Activated CD4-positive, alpha-beta T cell treated with anti-CD3 and anti-CD28 coated beads, Interleukin-2, amount 10 ng/mL, durations not matched to agents 24 days and 14 days (primary cell): Measurements from ENCODE around the gene KIF19. TPM values are rescaled to one million over a fixed set of nuclear protein-coding genes. Genes with fewer than 3 reads are reported as not detected.

Experiments used
- DNase-seq: peaks from one replicate; pipeline ENCODE4 v3.0.0; 2022
- H3K27ac Mint-ChIP-seq: one replicate; pipeline ENCODE4 v1.8.0; 2022; ENCODE audit warnings: mild to moderate bottlenecking, mixed read lengths
- H3K27me3 Mint-ChIP-seq: one replicate; pipeline ENCODE4 v1.8.0; 2022; ENCODE audit warnings: mixed read lengths
- H3K36me3 Mint-ChIP-seq: one replicate; pipeline ENCODE4 v1.8.0; 2022; ENCODE audit warnings: low read depth, mild to moderate bottlenecking, mixed read lengths
- H3K4me1 Mint-ChIP-seq: one replicate; pipeline ENCODE4 v1.8.0; 2021; ENCODE audit warnings: mixed read lengths
- H3K4me3 Mint-ChIP-seq: one replicate; pipeline ENCODE4 v1.8.0; 2022; ENCODE audit warnings: mild to moderate bottlenecking, moderate library complexity, mixed read lengths
- H3K9me3 Mint-ChIP-seq: one replicate; pipeline ENCODE4 v1.8.0; 2021; ENCODE audit warnings: mixed read lengths
- intact Hi-C: fragments of 100-400 bp; cut with micrococcal nuclease; formaldehyde crosslinking; loops from one replicate; pipeline ENCODE4 v1.15.1; 2023
- total RNA-seq: library from RNA; stranded (reverse); gene quantifications from 2 replicates; pipeline ENCODE4 v1.2.3, GENCODE V29; 2022

Gene KIF19
- total RNA-seq, 1 donor from 2014 or later = 0.23 TPM

DNA sequence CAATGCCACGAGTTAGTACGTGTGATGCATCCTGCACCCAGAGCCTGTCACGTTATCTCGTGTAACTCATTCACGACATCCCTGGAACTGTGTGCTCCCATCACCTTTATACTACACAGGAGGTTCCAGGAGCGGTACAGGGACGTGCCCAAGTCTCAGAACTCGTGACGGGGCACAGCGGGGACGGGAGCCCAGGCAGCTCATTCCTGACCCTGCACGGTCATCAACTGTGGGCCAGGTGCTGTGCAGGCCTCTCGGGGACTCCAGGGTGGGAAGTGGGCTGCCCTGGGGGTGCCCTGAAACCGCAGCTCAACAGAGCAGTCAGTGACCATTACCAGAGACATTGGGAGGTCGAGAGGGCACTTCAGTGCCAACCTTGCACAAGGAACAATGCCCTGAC is 11.1 kb upstream of the KIF19 start:
- no peak overlapping the region for H3K4me3 Mint-ChIP-seq
- intact Hi-C loops = no loop called here
- no peaks in the 10 kb centered on the region for H3K4me1 Mint-ChIP-seq
- no peaks in the 10 kb centered on the region for H3K36me3 Mint-ChIP-seq
- no peak overlapping the region for H3K27ac Mint-ChIP-seq
- H3K27me3 Mint-ChIP-seq = no peaks in the 10 kb centered on the region
- no peak for DNase-seq
- H3K9me3 Mint-ChIP-seq = no peaks in the 10 kb centered on the region

DNA sequence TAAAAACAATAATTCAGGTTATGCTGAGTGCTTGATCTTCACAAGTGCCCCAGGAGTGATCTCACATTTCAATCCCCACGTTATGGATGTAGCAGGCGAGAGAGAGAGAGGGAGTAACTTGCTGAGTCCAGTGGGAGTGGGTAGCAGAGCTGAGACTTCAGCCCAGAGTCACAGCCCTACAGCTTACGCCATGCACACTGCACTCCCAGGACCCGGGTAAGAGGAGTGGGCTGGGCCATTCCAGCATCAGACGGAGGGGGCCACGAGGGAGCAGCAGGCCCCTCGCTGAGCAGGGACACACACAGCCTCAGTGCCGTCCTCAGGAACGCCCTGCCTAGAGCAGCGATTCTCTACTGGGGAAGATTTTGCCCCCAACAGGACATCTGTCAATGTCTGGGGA is 9.8 kb upstream of the KIF19 start:
- Mint-ChIP-seq H3K4me3 (no peak overlapping the region), H3K9me3 (no peaks in the 10 kb centered on the region), H3K36me3 (no peaks in the 10 kb centered on the region), H3K27ac (no peak overlapping the region), H3K4me1 (no peaks in the 10 kb centered on the region), H3K27me3 (peaks cover 4% of the 10 kb centered on the region)
- intact Hi-C loops = no loop called here
- no peak for DNase-seq

DNA sequence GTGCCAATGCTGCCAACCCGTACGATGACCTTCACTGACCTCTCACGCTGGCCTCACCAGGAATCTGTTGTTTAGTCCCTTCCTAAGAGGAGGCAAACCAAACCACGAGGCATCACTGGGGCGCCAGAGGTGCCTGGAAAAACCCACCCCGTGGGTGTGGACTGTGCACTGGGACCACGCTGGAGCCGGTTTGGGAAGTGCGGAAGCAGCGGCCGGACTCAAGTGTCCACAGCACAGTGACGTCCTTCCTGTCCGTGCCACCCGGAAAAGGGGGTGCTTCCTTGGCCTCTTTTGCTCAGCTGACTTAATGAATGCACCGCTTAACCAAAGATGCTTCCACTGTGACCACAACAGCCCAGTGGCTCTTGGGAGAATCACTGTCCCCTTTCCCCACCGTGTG is 9.0 kb upstream of the KIF19 start:
- intact Hi-C loops = no loop called here
- H3K36me3 Mint-ChIP-seq = no peaks in the 10 kb centered on the region
- no peak overlapping the region for H3K27ac Mint-ChIP-seq

DNA sequence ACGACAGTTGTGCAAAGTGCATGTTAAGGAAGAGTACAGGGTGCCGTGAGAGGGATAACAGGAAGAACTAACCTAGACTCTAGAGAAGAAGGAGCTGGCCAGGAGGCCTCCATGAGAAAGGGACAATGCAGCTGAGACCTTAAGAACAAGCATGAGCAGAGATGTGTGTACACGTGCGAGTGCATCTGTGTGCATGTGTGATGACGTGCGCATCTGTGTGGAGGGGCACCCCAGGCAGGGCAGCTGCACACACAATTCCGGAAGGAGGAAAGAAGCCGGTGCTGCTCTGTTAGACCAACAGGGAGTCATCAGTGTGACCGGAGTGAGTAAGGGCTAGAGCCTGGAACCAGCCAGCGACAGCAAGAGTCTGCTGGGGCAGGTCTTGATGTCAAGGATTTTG is 7.6 kb upstream of the KIF19 start:
- intact Hi-C loops = no loop called here
- Mint-ChIP-seq H3K4me1 (no peaks in the 10 kb centered on the region), H3K9me3 (no peaks in the 10 kb centered on the region), H3K36me3 (no peaks in the 10 kb centered on the region), H3K27me3 (peaks cover 17% of the 10 kb centered on the region), H3K4me3 (no peak overlapping the region), H3K27ac (no peak overlapping the region)
- no peak for DNase-seq

More for the DNA sequence above, 9.0 kb upstream of the KIF19 start:
- Mint-ChIP-seq H3K4me3 (no peak overlapping the region), H3K4me1 (no peaks in the 10 kb centered on the region), H3K27me3 (peaks cover 10% of the 10 kb centered on the region), H3K9me3 (no peaks in the 10 kb centered on the region)
- DNase-seq = no peak

DNA sequence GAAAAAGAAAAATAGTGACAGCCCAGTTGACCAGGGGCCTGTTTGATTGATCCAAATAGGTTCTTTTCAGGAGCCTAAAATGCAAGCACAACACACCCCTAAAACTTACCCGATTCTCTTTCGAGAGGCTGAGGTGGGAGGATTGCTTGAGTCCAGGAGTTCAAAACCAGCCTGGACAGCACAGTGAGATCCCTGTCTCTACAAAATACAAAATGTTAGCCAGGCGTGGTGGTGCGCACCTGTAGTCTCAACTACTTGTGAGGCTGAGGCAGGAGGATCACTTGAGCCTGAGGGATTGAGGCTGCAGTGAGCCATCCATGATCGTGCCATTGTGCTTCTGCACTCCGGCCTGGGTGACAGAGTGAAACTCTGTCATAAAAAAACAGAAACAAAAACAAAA is 1.5 kb upstream of the KIF19 start:
- no peaks in the 10 kb centered on the region for H3K36me3 Mint-ChIP-seq
- DNase-seq = no peak
- H3K27ac Mint-ChIP-seq = no peak overlapping the region
- peaks cover 18% of the 10 kb centered on the region for H3K4me1 Mint-ChIP-seq
- intact Hi-C loops = no loop called here
- H3K9me3 Mint-ChIP-seq = no peaks in the 10 kb centered on the region
- H3K27me3 Mint-ChIP-seq = peaks cover 37% of the 10 kb centered on the region
- H3K4me3 Mint-ChIP-seq = no peak overlapping the region

DNA sequence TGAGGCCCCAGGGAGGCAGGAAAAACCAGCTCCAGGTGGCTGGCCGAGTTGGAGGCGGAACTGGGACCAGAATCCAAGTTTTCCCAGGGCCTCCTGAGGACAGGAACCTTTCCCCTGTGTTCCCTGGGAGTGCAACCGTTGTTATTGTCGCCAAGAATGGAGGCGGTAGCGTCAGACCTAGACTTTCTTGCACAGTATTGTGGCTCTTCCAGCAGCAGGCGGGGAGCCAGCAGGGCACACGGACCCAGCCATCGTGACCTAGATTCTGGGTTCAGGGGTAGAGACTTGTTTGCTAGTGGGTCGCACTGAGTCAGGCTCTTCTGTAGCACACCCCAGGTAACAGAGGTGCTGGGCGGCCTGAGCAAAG is 667 bp upstream of the KIF19 start:
- peaks cover 19% of the 10 kb centered on the region for H3K4me1 Mint-ChIP-seq
- DNase-seq = no peak
- no peaks in the 10 kb centered on the region for H3K36me3 Mint-ChIP-seq
- H3K27me3 Mint-ChIP-seq = peaks cover 35% of the 10 kb centered on the region
- intact Hi-C loops = no loop called here
- H3K4me3 Mint-ChIP-seq = peak overlapping the region; percentile 48
- no peaks in the 10 kb centered on the region for H3K9me3 Mint-ChIP-seq
- H3K27ac Mint-ChIP-seq = no peak overlapping the region

DNA sequence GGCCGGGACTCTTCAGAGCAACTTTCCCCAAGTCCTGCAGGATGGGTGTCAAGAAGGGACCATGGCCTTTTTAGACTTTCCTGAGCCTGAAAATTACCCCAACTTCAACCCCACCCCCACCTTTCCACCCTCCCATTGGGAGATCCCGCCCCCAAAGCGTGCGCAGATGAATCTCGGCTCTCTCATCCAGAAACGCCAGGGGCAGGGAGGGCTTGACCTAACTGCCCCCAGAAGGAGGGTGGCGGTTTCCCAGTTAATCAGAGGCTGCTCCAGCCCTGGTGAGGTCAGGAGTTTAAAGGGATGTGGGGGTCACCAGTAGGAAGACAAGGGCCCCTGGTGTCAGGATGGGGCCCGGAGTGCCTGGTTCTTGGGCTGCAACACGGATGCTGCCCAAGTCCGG is 480 bp downstream of the KIF19 start:
- DNase-seq = no peak
- Mint-ChIP-seq H3K27ac (no peak overlapping the region), H3K4me1 (peaks cover 19% of the 10 kb centered on the region), H3K36me3 (no peaks in the 10 kb centered on the region), H3K9me3 (no peaks in the 10 kb centered on the region), H3K4me3 (peak overlapping the region; percentile 57), H3K27me3 (peaks cover 32% of the 10 kb centered on the region)
- intact Hi-C loops = no loop called here

DNA sequence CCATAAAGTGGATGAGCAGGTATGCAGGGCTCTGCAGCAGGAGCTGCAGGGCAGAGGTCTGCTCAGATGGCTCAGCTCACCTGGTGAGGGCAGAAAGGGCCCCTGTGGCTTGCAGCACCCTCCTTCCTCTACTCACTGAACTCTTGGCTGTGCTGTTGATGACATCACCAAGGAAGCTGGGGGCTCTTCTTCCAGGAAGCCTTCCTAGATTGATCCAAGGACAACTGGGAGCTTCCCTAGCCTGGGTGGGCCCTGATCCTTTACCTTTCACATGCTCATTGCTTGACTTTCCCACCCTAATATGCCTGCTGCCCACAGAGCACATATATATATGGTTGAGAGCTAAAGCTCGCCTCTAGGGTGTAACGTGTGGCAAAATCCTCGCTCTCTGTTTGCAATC is 2.5 kb downstream of the KIF19 start:
- Mint-ChIP-seq H3K4me3 (no peak overlapping the region), H3K9me3 (no peaks in the 10 kb centered on the region), H3K27me3 (peaks cover 20% of the 10 kb centered on the region), H3K27ac (peak overlapping the region; percentile 37), H3K4me1 (peaks cover 21% of the 10 kb centered on the region), H3K36me3 (no peaks in the 10 kb centered on the region)
- DNase-seq = no peak
- intact Hi-C loops = no loop called here

DNA sequence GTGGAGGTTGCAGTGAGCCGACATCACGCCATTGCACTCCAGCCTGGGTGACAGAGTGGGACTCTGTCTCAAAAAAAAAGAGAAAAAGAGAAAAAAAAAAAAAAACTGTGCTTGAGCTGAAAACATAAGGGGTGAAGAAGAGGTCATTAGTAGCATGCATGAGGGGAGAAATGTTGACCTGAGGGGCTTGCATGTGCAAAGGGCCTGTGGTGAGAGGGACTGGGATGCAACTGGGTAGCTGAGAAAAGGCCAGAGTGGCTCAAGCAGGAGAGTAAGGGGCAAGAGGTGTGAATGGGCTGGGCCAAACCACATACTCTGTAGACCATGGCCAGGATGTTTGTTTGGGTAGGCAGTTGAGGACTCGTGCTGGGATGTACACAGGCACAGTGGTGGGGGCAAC is 3.4 kb downstream of the KIF19 start:
- peaks cover 22% of the 10 kb centered on the region for H3K4me1 Mint-ChIP-seq
- DNase-seq = no peak
- intact Hi-C loops = no loop called here
- peaks cover 17% of the 10 kb centered on the region for H3K27me3 Mint-ChIP-seq
- H3K4me3 Mint-ChIP-seq = no peak overlapping the region
- H3K36me3 Mint-ChIP-seq = no peaks in the 10 kb centered on the region
- H3K27ac Mint-ChIP-seq = no peak overlapping the region
- no peaks in the 10 kb centered on the region for H3K9me3 Mint-ChIP-seq

DNA sequence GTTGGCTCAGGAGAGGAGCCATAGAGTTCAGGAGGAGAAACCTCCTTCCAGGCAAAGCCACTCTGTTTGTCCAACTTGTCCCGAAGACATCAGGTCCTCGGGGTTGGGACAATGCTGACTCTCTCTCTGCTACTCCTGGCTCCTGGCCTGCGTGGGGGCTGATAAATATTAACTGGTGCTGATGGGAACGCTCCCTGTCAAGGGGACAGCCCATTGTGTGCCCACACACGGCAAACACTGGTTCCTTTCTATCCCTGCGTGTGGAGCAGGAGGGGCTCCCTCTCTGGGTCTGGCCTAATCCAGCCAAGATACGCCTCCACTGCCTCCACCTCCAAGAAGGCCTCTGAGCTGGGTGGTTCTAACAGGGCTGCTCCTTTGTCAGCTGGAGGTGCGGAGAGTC is 4.4 kb downstream of the KIF19 start:
- Mint-ChIP-seq H3K4me1 (peaks cover 21% of the 10 kb centered on the region), H3K4me3 (no peak overlapping the region), H3K9me3 (no peaks in the 10 kb centered on the region), H3K27me3 (peaks cover 7% of the 10 kb centered on the region), H3K36me3 (no peaks in the 10 kb centered on the region), H3K27ac (no peak overlapping the region)
- intact Hi-C loops = no loop called here
- no peak for DNase-seq

DNA sequence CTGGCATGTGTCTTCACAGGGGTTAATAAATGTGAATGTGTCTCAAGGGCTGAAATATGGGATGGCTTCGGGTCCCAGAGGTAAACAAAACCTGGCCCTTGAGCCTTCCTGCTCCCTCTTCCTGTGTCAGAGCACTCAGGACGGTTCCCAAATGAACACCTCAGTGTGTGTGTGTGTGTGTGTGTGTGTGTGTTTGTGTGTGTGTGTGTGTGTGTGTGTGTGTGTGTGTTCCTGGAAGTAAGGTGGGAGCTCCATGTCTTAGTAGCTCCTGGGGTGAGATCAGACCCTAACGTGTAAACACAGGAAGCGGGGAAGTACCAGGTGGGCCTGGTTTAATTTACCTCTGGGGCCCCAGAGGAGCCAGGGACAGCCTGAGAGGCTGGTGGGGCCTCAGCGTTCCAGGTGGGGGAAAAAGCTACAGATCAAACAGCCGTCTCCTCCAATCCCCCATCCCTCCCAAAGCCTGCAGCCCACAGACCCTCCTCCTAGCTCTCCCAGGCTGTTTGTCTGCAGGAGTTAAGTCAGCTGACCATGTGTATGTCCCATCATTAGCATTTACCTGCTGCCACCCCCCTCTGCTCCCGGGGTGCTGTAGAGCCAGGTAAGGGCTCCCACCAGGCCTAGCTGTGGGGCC is 6.1 kb downstream of the KIF19 start:
- Mint-ChIP-seq H3K4me3 (no peak overlapping the region), H3K27ac (no peak overlapping the region), H3K4me1 (peaks cover 17% of the 10 kb centered on the region), H3K36me3 (no peaks in the 10 kb centered on the region), H3K9me3 (no peaks in the 10 kb centered on the region), H3K27me3 (peaks cover 6% of the 10 kb centered on the region)
- no peak for DNase-seq
- intact Hi-C loops = no loop called here

DNA sequence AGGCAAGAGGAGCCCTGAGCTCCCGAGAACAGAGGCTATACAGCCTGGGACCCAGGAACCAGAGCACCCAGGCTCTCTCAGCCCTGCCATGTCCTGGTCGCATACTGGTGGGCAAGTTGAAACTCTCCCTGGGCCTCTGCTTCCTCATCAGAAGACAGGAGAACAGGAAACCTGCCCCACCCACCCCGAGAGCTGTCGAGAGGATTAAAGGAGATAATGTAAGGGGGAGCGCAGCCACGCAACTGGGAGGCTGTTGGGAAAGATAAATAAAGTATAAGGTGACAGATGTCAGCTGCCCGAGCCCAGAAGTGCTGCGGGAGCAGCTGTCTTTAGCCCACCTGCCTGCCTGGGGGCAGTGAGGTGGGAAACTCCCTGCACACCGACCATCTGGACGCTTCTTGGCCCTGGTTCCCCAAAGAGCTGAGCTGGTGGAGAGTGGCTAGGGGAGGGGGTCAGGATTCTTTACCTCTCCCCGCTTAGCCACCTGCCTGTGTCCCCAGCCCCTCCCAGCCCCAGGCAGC is 6.8 kb downstream of the KIF19 start:
- Mint-ChIP-seq H3K9me3 (no peaks in the 10 kb centered on the region), H3K27ac (no peak overlapping the region), H3K4me3 (no peak overlapping the region), H3K27me3 (peaks cover 5% of the 10 kb centered on the region), H3K36me3 (no peaks in the 10 kb centered on the region), H3K4me1 (peaks cover 17% of the 10 kb centered on the region)
- intact Hi-C loops = no loop called here
- DNase-seq = no peak

DNA sequence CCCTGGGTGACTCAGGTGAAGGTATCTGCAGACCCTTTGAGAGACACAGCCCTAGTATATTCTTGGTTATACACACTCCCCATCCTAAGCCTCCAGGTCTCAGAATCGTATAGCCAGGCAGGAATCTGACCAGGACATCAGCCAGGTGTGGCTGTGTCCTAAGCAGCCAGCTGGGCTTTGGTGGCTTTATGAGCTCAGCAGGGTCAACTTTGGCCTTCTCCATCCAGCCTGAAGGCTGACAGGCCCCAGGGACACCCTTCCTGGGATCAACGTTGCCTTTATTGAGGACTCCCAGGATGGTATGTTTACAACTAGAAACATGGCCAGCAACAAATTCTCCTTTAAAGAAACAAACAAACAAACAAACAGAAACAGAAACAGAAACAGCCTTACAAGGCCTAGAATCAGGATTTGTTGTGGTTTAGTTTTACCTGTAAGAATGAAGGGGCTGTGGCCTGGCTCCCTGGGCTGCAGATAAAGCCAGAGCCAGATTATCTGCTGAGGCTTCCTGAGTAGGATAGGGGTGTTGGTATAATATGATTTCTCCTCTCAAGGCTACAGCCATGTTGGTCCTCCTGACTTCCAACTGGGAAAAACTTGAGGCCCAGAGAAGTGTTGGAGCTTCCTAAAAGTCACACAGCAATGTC is 8.5 kb downstream of the KIF19 start:
- Mint-ChIP-seq H3K9me3 (no peaks in the 10 kb centered on the region), H3K36me3 (no peaks in the 10 kb centered on the region), H3K27ac (no peak overlapping the region), H3K4me3 (no peak overlapping the region), H3K4me1 (peaks cover 8% of the 10 kb centered on the region), H3K27me3 (peaks cover 5% of the 10 kb centered on the region)
- DNase-seq = no peak
- intact Hi-C loops = no loop called here

DNA sequence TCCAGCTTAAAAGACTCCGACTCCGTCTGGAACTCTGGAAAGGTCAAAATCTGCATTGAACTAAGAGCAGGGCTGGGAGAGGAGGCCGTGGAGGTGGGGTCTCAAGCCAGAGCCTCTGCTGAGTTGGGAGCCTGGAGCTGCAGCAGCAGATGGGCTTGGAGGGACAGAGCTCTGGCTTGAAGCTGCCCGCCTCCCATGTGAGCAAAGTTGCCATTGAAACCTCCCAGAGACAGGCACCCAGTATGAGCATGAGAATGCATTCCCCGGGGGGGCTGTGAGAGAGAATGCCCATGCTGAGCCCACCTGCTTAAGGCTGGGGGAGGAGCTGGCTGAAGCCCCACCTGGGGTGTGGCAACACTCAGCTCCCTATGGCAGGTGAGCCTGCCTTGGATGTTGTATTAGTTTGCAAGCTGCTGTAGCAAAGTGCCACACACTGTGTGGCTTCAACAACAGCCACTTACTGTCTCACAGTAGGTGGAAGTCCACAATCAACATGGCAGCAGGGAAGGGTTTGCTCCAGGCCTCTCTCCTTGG is 9.6 kb downstream of the KIF19 start:
- Mint-ChIP-seq H3K9me3 (no peaks in the 10 kb centered on the region), H3K36me3 (no peaks in the 10 kb centered on the region), H3K4me3 (no peak overlapping the region), H3K27me3 (peaks cover 5% of the 10 kb centered on the region), H3K27ac (no peak overlapping the region), H3K4me1 (peaks cover 7% of the 10 kb centered on the region)
- no peak for DNase-seq
- intact Hi-C loops = no loop called here
